ENCODE measurements around the gene PTPDC1.

GRCh38 chr9:94086486-94087345 lies 2.5 kb downstream of the PTPDC1 start:
- no peak for TF ChIP-seq CTCF (IDR thresholded peaks at IDR 0.05)
- TF ChIP-seq EZH2 (IDR thresholded peaks at IDR 0.05; ENCODE audit: borderline replicate concordance, insufficient read depth, low read depth, low read length, poor library complexity, severe bottlenecking) = no peak
